SW480 (cell line): ENCODE measurements around the gene RSL24D1.
A peak's percentile ranks its signal among the peaks of the same experiment; 100 is the strongest.

Experiments used
- DNase-seq: peaks from one replicate; pipeline ENCODE4 v3.0.0-alpha.2; 2016; ENCODE audit warnings: low spot score

RSL24D1 gene

GRCh38 chr15:55196458-55197361 is at the start of gene RSL24D1:
TSS of gene RSL24D1 (minus strand) at chr15:55196941. CDS start at chr15:55196890, 51 bp downstream.
- peak; percentile 96 for DNase-seq

GRCh38 chr15:55245059-55245458 is 48.3 kb upstream of the RSL24D1 start:
- DNase-seq: no peak

- DNase-seq: no peak
These were observed 45.1 kb upstream of the RSL24D1 start for GRCh38 chr15:55241891-55242290.

GRCh38 chr15:55241186-55241585 is 44.4 kb upstream of the RSL24D1 start:
- DNase-seq: no peak

GRCh38 chr15:55240125-55240760 is 43.5 kb upstream of the RSL24D1 start:
- no peak for DNase-seq

- no peak for DNase-seq
These were observed 42.8 kb upstream of the RSL24D1 start for GRCh38 chr15:55239440-55240124.

GRCh38 chr15:55238877-55239276 is 42.1 kb upstream of the RSL24D1 start:
- no peak for DNase-seq

GRCh38 chr15:55237219-55238130 is 40.7 kb upstream of the RSL24D1 start:
- DNase-seq: no peak

GRCh38 chr15:55235546-55236036 is 38.9 kb upstream of the RSL24D1 start:
- no peak for DNase-seq

- DNase-seq: no peak
These were observed 38.0 kb upstream of the RSL24D1 start for GRCh38 chr15:55234800-55235104.

- DNase-seq: no peak
These were observed 37.5 kb upstream of the RSL24D1 start for GRCh38 chr15:55234104-55234799.

GRCh38 chr15:55231455-55231854 is 34.7 kb upstream of the RSL24D1 start:
- no peak for DNase-seq

- no peak for DNase-seq
These were observed 34.2 kb upstream of the RSL24D1 start for GRCh38 chr15:55230953-55231352.

- DNase-seq: no peak
These were observed 33.4 kb upstream of the RSL24D1 start for GRCh38 chr15:55230051-55230670.

GRCh38 chr15:55226127-55226526 is 29.4 kb upstream of the RSL24D1 start:
- DNase-seq: no peak

GRCh38 chr15:55224892-55225291 is 28.2 kb upstream of the RSL24D1 start:
- no peak for DNase-seq

- DNase-seq: no peak
These were observed 25.8 kb upstream of the RSL24D1 start for GRCh38 chr15:55222588-55222987.

- DNase-seq: no peak
These were observed 24.6 kb upstream of the RSL24D1 start for GRCh38 chr15:55221090-55222011.

- DNase-seq: no peak
These were observed 23.9 kb upstream of the RSL24D1 start for GRCh38 chr15:55220606-55221005.

GRCh38 chr15:55218056-55218455 is 21.3 kb upstream of the RSL24D1 start:
- no peak for DNase-seq
